OCI-LY1 (cell line): ENCODE results near the gene RGS13.

Experiments used
- H2AFZ ChIP-seq: fragments of 200-600 bp; sonication (generic), shearing (Covaris generic); 2 replicates; pipeline ENCODE4 v1.6.0; 2014; ENCODE audit warnings: antibody characterized with exemption, mild to moderate bottlenecking, low read length
- H3F3A ChIP-seq: fragments of 200-600 bp; sonication (generic), shearing (Covaris generic); 2 replicates; pipeline ENCODE4 v1.6.0; 2014; ENCODE audit warnings: mild to moderate bottlenecking, antibody characterized with exemption, low read length, moderate library complexity; ENCODE audit not compliant: insufficient read depth
- H3K27ac ChIP-seq: fragments of 200-600 bp; sonication (generic); 2 replicates; pipeline ENCODE4 v1.5.1; 2014; ENCODE audit warnings: low read length, mixed run types, mild to moderate bottlenecking, low read depth; ENCODE audit not compliant: poor library complexity, severe bottlenecking
- H3K27me3 ChIP-seq: fragments of 200-600 bp; sonication (generic); 2 replicates; pipeline ENCODE4 v1.6.0; 2014; ENCODE audit warnings: antibody characterized with exemption, mild to moderate bottlenecking, low read length, moderate library complexity; ENCODE audit not compliant: insufficient read depth
- H3K36me3 ChIP-seq: fragments of 200-600 bp; sonication (generic); 2 replicates; pipeline ENCODE4 v1.6.1; 2014; ENCODE audit warnings: mild to moderate bottlenecking, antibody characterized with exemption, low read length, moderate library complexity, mixed read lengths; ENCODE audit not compliant: insufficient read depth
- H3K4me1 ChIP-seq: fragments of 200-600 bp; sonication (generic); 2 replicates; pipeline ENCODE4 v1.5.1; 2014; ENCODE audit warnings: mild to moderate bottlenecking, low read length, moderate library complexity; ENCODE audit not compliant: insufficient read depth, severe bottlenecking
- H3K4me2 ChIP-seq: fragments of 200-600 bp; sonication (generic), shearing (Covaris generic); 2 replicates; pipeline ENCODE4 v1.6.1; 2014; ENCODE audit warnings: low read length
- H3K4me3 ChIP-seq: fragments of 200-600 bp; sonication (generic); 2 replicates; pipeline ENCODE4 v1.5.1; 2014; ENCODE audit warnings: low read length, low read depth, mild to moderate bottlenecking, mixed read lengths; ENCODE audit not compliant: poor library complexity, severe bottlenecking
- H3K79me2 ChIP-seq: fragments of 200-600 bp; shearing (Covaris generic); 2 replicates; pipeline ENCODE4 v1.6.1; 2016; ENCODE audit warnings: mixed run types, low read length, mixed read lengths; ENCODE audit not compliant: insufficient read depth
- H3K9ac ChIP-seq: fragments of 200-600 bp; sonication (generic), shearing (Covaris generic); 2 replicates; pipeline ENCODE4 v1.6.1; 2014; ENCODE audit warnings: mild to moderate bottlenecking, low read length, mixed read lengths
- H3K9me2 ChIP-seq: fragments of 200-600 bp; sonication (generic), shearing (Covaris generic); 2 replicates; pipeline ENCODE4 v1.6.1; 2014; ENCODE audit warnings: low read depth, mild to moderate bottlenecking, low read length, mixed read lengths
- H3K9me3 ChIP-seq: fragments of 200-600 bp; shearing (Covaris generic); 2 replicates; pipeline ENCODE4 v1.6.1; 2014; ENCODE audit warnings: low read length, mixed read lengths
- H4K20me1 ChIP-seq: fragments of 200-600 bp; sonication (generic), shearing (Covaris generic); 2 replicates; pipeline ENCODE4 v1.6.0; 2016; ENCODE audit warnings: mild to moderate bottlenecking, low read length; ENCODE audit not compliant: insufficient read depth
- CTCF ChIP-seq: fragments of 200-600 bp; sonication (generic), shearing (Covaris generic); IDR thresholded peaks from 2 replicates; pipeline ENCODE4 v1.5.1; 2017; ENCODE audit warnings: mild to moderate bottlenecking, antibody characterized with exemption, low read length, moderate library complexity, mixed read lengths
- EZH2 ChIP-seq: fragments of 200-600 bp; sonication (generic), shearing (Covaris generic); IDR thresholded peaks from 2 replicates; pipeline ENCODE4 v1.8.0; 2017; ENCODE audit warnings: borderline replicate concordance, mixed run types, mild to moderate bottlenecking, antibody characterized with exemption, low read length, moderate library complexity, mixed read lengths

Gene RGS13

GRCh38 chr1:192698731-192699130, 62.8 kb downstream of the RGS13 start:
- Histone ChIP-seq H3K27me3 (no peaks in the 10 kb centered on the region), H3K4me1 (no peaks in the 10 kb centered on the region), H3K4me2 (no peak overlapping the region), H3K79me2 (no peaks in the 10 kb centered on the region), H3K9me3 (no peaks in the 10 kb centered on the region), H3K4me3 (no peak overlapping the region), H4K20me1 (no peaks in the 10 kb centered on the region), H3F3A (no peaks in the 10 kb centered on the region), H3K36me3 (no peaks in the 10 kb centered on the region), H2AFZ (no peak overlapping the region), H3K9me2 (no peaks in the 10 kb centered on the region), H3K9ac (no peak overlapping the region), H3K27ac (no peak overlapping the region)
- TF ChIP-seq CTCF (no peak), EZH2 (no peak)

DNA sequence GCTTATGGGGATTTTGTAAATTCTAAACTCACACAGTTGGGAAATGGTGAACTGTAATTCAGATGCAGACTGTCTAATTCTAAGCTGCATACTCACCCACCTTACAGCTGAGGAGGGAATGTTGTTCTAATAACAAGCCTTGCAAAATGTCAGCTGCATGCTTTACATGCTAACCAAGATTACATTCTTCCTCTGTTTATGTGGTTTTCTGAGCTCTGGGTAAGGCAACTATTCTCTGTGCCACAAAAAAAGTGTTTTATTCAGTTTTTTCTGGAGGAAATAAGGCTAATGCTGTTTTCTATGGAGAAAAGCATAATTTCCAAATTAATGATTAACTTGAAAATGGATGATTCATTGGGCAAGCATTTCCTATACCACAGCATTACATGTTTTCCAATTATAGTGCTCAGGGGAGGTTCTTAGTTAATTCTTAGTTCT, 64.9 kb downstream of the RGS13 start:
- Histone ChIP-seq H3K36me3 (no peaks in the 10 kb centered on the region), H3K9ac (no peak overlapping the region), H3K79me2 (no peaks in the 10 kb centered on the region), H3K27me3 (no peaks in the 10 kb centered on the region), H3K4me2 (no peak overlapping the region), H2AFZ (0 out of 2 replicates have a peak overlapping the region, but pooled peaks have one; percentile 45), H3K4me1 (no peaks in the 10 kb centered on the region), H3K9me2 (no peaks in the 10 kb centered on the region), H3K9me3 (no peaks in the 10 kb centered on the region), H3F3A (no peaks in the 10 kb centered on the region), H3K4me3 (no peak overlapping the region), H3K27ac (no peak overlapping the region), H4K20me1 (no peaks in the 10 kb centered on the region)
- TF ChIP-seq CTCF, result no peak
- no peak for TF ChIP-seq EZH2

GRCh38 chr1:192702212-192702902, 66.4 kb downstream of the RGS13 start:
- no peak overlapping the region for H3K4me2 ChIP-seq
- H3K27ac ChIP-seq, result no peak overlapping the region

More at GRCh38 chr1:192702212-192702902, 66.4 kb downstream of the RGS13 start:
- Histone ChIP-seq H3K79me2 (no peaks in the 10 kb centered on the region), H3K4me3 (no peak overlapping the region), H2AFZ (no peak overlapping the region), H3K9ac (no peak overlapping the region), H3K36me3 (no peaks in the 10 kb centered on the region), H3F3A (no peaks in the 10 kb centered on the region), H3K9me3 (no peaks in the 10 kb centered on the region), H3K4me1 (no peaks in the 10 kb centered on the region), H4K20me1 (no peaks in the 10 kb centered on the region), H3K27me3 (no peaks in the 10 kb centered on the region), H3K9me2 (no peaks in the 10 kb centered on the region)
- TF ChIP-seq EZH2, result no peak
- no peak for TF ChIP-seq CTCF
